NCI-H82 (cell line): ENCODE data around the gene RPL29.

Experiments
- DNase-seq: peaks from one replicate; lab custom pipeline; 2025; lab: John Stamatoyannopoulos, UW

Gene RPL29

GRCh38 chr3:52025453-52025852 lies 29.8 kb upstream of the RPL29 start:
- peak; percentile 71 for DNase-seq

- DNase-seq = no peak
Observed at GRCh38 chr3:52024765-52025452, 29.2 kb upstream of the RPL29 start.

GRCh38 chr3:52023860-52024764 lies 28.4 kb upstream of the RPL29 start:
- DNase-seq = peak; percentile 47

GRCh38 chr3:52023101-52023770 lies 27.5 kb upstream of the RPL29 start:
- DNase-seq = no peak

GRCh38 chr3:52022323-52023100 lies 26.8 kb upstream of the RPL29 start:
- peak; percentile 78 for DNase-seq

- DNase-seq = peak; percentile 99
Observed at GRCh38 chr3:52021489-52022268, 26.0 kb upstream of the RPL29 start.

- no peak for DNase-seq
Observed at GRCh38 chr3:52020796-52021195, 25.1 kb upstream of the RPL29 start.

- DNase-seq = no peak
Observed at GRCh38 chr3:52019352-52020080, 23.8 kb upstream of the RPL29 start.

GRCh38 chr3:52018319-52019000 lies 22.8 kb upstream of the RPL29 start:
- no peak for DNase-seq

- DNase-seq = no peak
Observed at GRCh38 chr3:52017586-52017985, 21.9 kb upstream of the RPL29 start.

GRCh38 chr3:52015438-52016228 lies 19.9 kb upstream of the RPL29 start:
- no peak for DNase-seq

- peak; percentile 76 for DNase-seq
Observed at GRCh38 chr3:52014613-52015012, 18.9 kb upstream of the RPL29 start.

GRCh38 chr3:52013802-52014598 lies 18.3 kb upstream of the RPL29 start:
- no peak for DNase-seq

- DNase-seq = no peak
Observed at GRCh38 chr3:52012699-52013098, 17.0 kb upstream of the RPL29 start.

GRCh38 chr3:52010431-52010830 lies 14.7 kb upstream of the RPL29 start:
- peak; percentile 95 for DNase-seq

- no peak for DNase-seq
Observed at GRCh38 chr3:52007291-52007690, 11.6 kb upstream of the RPL29 start.

GRCh38 chr3:52006820-52007133 lies 11.1 kb upstream of the RPL29 start:
- DNase-seq = no peak
